DOHH2 (cell line): ENCODE measurements around the gene WDR27.
A peak's percentile ranks its signal among the peaks of the same experiment; 100 is the strongest.

Source experiments
- H3F3A ChIP-seq: fragments of 200-600 bp; sonication (generic), shearing (Covaris generic); 2 replicates; pipeline ENCODE4 v1.6.0; 2016; ENCODE audit warnings: antibody characterized with exemption, mild to moderate bottlenecking; ENCODE audit not compliant: control insufficient read depth, insufficient read depth
- H3K27ac ChIP-seq: fragments of 200-600 bp; sonication (generic); 2 replicates; pipeline ENCODE4 v1.5.1; 2014; ENCODE audit warnings: low read depth, mild to moderate bottlenecking, low read length, moderate library complexity
- H3K27me3 ChIP-seq: fragments of 200-600 bp; sonication (generic); 2 replicates; pipeline ENCODE4 v1.6.1; 2014; ENCODE audit warnings: mild to moderate bottlenecking, low read length, mixed read lengths; ENCODE audit not compliant: control insufficient read depth
- H3K36me3 ChIP-seq: fragments of 200-600 bp; sonication (generic); 2 replicates; pipeline ENCODE4 v1.6.1; 2014; ENCODE audit warnings: mild to moderate bottlenecking, low read length, moderate library complexity, mixed read lengths; ENCODE audit not compliant: control insufficient read depth
- H3K4me1 ChIP-seq: fragments of 200-600 bp; sonication (generic); 2 replicates; pipeline ENCODE4 v1.6.1; 2014; ENCODE audit warnings: mild to moderate bottlenecking, low read length, mixed read lengths; ENCODE audit not compliant: control insufficient read depth
- H3K4me2 ChIP-seq: fragments of 200-600 bp; sonication (generic); 2 replicates; pipeline ENCODE4 v1.6.0; 2014; ENCODE audit warnings: mild to moderate bottlenecking, low read length, moderate library complexity
- H3K4me3 ChIP-seq: fragments of 200-600 bp; sonication (generic); 2 replicates; pipeline ENCODE4 v1.5.1; 2014; ENCODE audit warnings: mild to moderate bottlenecking, low read length, mixed read lengths
- H3K79me2 ChIP-seq: fragments of 200-600 bp; sonication (generic); 2 replicates; pipeline ENCODE4 v1.6.1; 2014; ENCODE audit warnings: mild to moderate bottlenecking, low read length, mixed read lengths; ENCODE audit not compliant: control insufficient read depth
- H3K9me2 ChIP-seq: fragments of 200-600 bp; sonication (generic); replicated peaks from 2 replicates; pipeline ENCODE4 v1.6.1; 2014; ENCODE audit warnings: mild to moderate bottlenecking, low read length, mixed read lengths; ENCODE audit not compliant: control insufficient read depth
- H3K9me3 ChIP-seq: fragments of 200-600 bp; sonication (generic); 2 replicates; pipeline ENCODE4 v1.6.1; 2014; ENCODE audit warnings: antibody characterized with exemption, low read length, mixed read lengths; ENCODE audit not compliant: control insufficient read depth, insufficient read depth
- H4K20me1 ChIP-seq: fragments of 200-600 bp; sonication (generic); 2 replicates; pipeline ENCODE4 v1.6.0; 2014; ENCODE audit warnings: low read depth, mild to moderate bottlenecking, antibody characterized with exemption, low read length, moderate library complexity; ENCODE audit not compliant: control insufficient read depth, insufficient read depth
- EZH2phosphoT487 ChIP-seq: fragments of 200-600 bp; sonication (generic); IDR thresholded peaks from 2 replicates; pipeline ENCODE4 v1.6.1; 2017; ENCODE audit warnings: borderline replicate concordance, mild to moderate bottlenecking, antibody characterized with exemption, low read length, moderate library complexity, mixed read lengths
- TF ChIP-seq, protein P1 (sequence below): fragments of 200-600 bp; sonication (generic); IDR thresholded peaks from one replicate; pipeline ENCODE4 v1.5.1; 2014; ENCODE audit warnings: antibody characterized with exemption, mild to moderate bottlenecking, low read depth, low read length; ENCODE audit not compliant: poor library complexity, severe bottlenecking

WDR27 gene

DNA sequence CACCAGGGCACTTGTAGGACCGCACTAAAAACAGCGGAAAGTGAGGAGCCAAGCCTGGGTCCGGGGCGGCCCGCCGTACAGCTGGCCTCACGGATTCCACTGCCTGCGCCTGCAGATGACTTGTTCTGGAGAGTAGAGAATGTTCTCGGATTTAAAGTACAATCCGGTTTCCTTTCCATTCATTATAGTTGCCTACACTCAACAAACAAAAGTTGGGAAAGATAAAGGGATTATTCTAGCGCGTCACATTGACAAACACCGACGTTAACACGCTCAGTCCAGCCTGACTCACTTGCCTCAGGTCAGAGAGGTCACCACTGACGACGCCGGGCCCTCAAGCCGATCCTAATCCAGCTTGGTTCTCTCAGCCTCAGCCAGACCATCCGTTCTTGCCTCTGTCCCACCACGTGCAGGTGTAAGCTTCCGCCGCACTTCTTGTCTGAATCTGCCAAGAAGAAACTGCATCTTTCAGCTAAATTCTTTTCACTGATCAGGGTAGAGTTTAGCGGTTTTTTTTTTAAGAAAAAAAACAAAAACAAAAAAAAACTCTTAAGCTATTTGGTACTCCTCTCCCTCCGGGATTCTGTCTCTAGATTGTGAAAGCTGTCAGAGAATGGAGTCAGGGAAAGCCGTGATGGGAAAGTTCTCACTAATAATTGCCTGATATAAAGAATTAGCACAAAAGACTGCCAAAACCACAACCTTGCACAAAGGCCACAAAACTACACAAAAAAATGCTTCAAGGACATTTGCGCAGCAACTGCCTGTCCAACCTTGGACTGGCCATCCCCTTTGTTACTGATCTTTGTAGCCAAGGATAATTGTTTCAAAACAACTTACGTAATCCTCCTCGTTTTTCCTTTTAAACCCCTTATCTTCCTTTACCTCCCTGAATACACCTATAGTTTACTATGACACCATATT is 23.6 kb upstream of the WDR27 start:
- Histone ChIP-seq H3K4me2 (peak overlapping the region; percentile 87), H3K4me1 (peaks cover 55% of the 10 kb centered on the region), H3F3A (peaks cover 22% of the 10 kb centered on the region), H3K4me3 (peak overlapping the region; percentile 83), H3K9me3 (no peaks in the 10 kb centered on the region), H4K20me1 (peaks cover 12% of the 10 kb centered on the region; the same call in 1 of the 2 replicates), H3K9me2 (no peaks in the 10 kb centered on the region), H3K79me2 (peaks cover 48% of the 10 kb centered on the region), H3K27ac (peak overlapping the region; percentile 56), H3K36me3 (peaks cover 23% of the 10 kb centered on the region), H3K27me3 (no peaks in the 10 kb centered on the region)
- TF ChIP-seq, protein P1, sequence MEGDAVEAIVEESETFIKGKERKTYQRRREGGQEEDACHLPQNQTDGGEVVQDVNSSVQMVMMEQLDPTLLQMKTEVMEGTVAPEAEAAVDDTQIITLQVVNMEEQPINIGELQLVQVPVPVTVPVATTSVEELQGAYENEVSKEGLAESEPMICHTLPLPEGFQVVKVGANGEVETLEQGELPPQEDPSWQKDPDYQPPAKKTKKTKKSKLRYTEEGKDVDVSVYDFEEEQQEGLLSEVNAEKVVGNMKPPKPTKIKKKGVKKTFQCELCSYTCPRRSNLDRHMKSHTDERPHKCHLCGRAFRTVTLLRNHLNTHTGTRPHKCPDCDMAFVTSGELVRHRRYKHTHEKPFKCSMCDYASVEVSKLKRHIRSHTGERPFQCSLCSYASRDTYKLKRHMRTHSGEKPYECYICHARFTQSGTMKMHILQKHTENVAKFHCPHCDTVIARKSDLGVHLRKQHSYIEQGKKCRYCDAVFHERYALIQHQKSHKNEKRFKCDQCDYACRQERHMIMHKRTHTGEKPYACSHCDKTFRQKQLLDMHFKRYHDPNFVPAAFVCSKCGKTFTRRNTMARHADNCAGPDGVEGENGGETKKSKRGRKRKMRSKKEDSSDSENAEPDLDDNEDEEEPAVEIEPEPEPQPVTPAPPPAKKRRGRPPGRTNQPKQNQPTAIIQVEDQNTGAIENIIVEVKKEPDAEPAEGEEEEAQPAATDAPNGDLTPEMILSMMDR: no peak
- no peak for TF ChIP-seq EZH2phosphoT487

DNA sequence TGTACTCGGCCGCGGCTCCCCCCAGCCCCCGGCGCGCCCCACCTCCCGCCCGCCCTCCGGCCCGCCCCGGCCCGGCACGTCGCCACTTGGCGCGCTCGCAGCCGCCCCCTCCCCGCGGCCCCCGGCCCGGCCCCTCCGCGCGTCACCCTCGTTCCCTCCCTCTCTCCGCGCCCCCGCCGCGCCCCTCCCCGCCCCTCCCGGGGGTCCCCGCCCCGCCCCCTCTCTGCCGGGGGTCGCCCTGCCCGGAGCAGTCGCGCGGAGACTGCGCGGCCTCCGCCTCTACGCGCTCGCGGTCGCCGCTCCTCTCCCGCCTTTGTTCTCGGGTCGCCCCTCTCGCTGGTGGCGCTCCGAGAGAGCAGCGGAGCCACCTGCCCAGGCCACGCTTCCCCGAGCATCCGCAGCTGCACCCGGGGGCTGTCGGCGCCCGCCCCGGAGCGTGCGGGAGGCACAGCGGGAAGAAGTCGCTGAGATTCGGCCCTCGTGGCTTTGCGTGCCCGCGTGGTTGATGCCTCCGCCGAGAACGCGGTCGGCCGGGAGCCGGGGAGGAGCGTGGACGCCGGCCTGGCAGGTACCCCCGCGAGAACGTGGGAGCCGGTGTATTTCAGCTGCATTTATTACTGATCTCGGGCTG is 22.8 kb upstream of the WDR27 start, which contains the start of gene PHF10:
PHF10 (minus strand) TSS at position 7 of the 631 bp plus-strand sequence. CDS start 569 bp downstream, outside the sequence.
- H3K4me2 ChIP-seq: peak within 1 kb of the TSS; percentile 91
- H3F3A ChIP-seq: peaks cover 22% of the 10 kb centered on the region
- H3K9me2 ChIP-seq: no peaks in the 10 kb centered on the region
- peaks cover 60% of the 10 kb centered on the region for H3K4me1 ChIP-seq
- H3K27ac ChIP-seq: peak within 1 kb of the TSS; percentile 75
- TF ChIP-seq, protein P1: peak; percentile 13
- no peak for TF ChIP-seq EZH2phosphoT487
- H3K9me3 ChIP-seq: no peaks in the 10 kb centered on the region
- peaks cover 13% of the 10 kb centered on the region; the same call in 1 of the 2 replicates for H4K20me1 ChIP-seq
- peak within 1 kb of the TSS; percentile 92 for H3K4me3 ChIP-seq
- H3K27me3 ChIP-seq: no peaks in the 10 kb centered on the region
- peaks cover 55% of the 10 kb centered on the region for H3K79me2 ChIP-seq
- H3K36me3 ChIP-seq: peaks cover 29% of the 10 kb centered on the region

DNA sequence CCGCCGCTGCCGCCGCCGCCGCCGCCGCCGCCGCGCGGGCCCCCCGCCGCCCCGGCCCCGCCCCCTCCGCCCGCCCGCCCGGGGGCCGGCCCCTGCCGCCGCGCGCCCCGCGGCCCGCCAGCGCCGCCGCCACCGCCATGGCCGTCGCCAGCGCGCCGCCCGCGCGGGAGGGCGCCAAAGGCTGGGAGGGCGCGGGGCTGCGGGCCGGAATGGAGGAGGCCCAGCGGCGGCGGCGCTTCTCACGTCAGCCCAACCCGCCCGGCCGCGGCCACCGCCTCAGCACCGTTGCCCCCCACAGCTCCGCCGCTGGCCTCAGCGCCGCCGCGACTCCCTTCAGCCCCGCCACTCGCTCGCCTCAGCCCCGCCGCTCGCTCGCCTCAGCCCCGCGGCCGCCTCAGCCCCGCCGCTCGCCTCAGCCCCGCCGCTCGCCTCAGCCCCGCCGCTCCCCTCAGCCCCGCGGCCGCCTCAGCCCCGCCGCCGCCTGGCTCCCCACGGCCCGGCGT is 22.2 kb upstream of the WDR27 start:
- no peaks in the 10 kb centered on the region for H3K27me3 ChIP-seq
- H3K27ac ChIP-seq: no peak overlapping the region
- TF ChIP-seq, protein P1: no peak
- TF ChIP-seq EZH2phosphoT487: no peak
- peaks cover 13% of the 10 kb centered on the region; the same call in 1 of the 2 replicates for H4K20me1 ChIP-seq
- H3K4me2 ChIP-seq: no peak overlapping the region
- H3K9me2 ChIP-seq: no peaks in the 10 kb centered on the region
- peaks cover 65% of the 10 kb centered on the region for H3K4me1 ChIP-seq
- peaks cover 61% of the 10 kb centered on the region for H3K79me2 ChIP-seq
- H3K4me3 ChIP-seq: peak overlapping the region; percentile 63
- peaks cover 35% of the 10 kb centered on the region for H3K36me3 ChIP-seq
- H3F3A ChIP-seq: peaks cover 22% of the 10 kb centered on the region
- no peaks in the 10 kb centered on the region for H3K9me3 ChIP-seq
